Body of pancreas (tissue), 4 donors: ENCODE data around the gene CCDC78.

Experiments
- POLR2A ChIP-seq, 3 donors: fragments of 450-650 bp; IDR thresholded peaks; one replicate each; pipeline ENCODE4 v1.6.1; 2016; ENCODE audit warnings: antibody characterized with exemption in 3 of 3, mild to moderate bottlenecking in 2 of 3
- TF ChIP-seq, protein P1 (sequence below), 7 experiments: fragments of 450-650 bp in 4 of 7; fragments of 200-600 bp in 3 of 7; sonication (generic) in 3 of 7; IDR thresholded peaks; one replicate each; pipeline ENCODE4 v1.5.1; 2016 to 2019; ENCODE audit warnings: antibody characterized with exemption in 7 of 7

DNA sequence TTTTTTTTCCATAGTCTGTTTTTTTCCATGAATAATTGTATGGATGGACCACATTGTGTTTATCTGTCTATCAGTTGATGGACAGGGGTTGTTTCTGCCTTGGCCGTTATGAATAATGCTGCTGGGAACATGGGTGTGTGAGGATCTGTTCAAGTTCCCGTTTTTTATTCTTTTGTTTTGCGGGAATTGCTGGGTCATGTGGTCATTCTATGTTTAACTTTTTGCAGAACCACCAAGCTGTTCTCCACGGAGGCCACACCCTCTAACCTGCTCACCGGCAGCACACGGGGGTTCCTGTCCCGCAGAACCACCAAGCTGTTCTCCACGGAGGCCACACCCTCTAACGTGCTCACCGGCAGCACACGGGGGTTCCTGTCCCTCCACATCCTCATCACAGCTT, 28.4 kb upstream of the CCDC78 start:
- TF ChIP-seq, protein P1, sequence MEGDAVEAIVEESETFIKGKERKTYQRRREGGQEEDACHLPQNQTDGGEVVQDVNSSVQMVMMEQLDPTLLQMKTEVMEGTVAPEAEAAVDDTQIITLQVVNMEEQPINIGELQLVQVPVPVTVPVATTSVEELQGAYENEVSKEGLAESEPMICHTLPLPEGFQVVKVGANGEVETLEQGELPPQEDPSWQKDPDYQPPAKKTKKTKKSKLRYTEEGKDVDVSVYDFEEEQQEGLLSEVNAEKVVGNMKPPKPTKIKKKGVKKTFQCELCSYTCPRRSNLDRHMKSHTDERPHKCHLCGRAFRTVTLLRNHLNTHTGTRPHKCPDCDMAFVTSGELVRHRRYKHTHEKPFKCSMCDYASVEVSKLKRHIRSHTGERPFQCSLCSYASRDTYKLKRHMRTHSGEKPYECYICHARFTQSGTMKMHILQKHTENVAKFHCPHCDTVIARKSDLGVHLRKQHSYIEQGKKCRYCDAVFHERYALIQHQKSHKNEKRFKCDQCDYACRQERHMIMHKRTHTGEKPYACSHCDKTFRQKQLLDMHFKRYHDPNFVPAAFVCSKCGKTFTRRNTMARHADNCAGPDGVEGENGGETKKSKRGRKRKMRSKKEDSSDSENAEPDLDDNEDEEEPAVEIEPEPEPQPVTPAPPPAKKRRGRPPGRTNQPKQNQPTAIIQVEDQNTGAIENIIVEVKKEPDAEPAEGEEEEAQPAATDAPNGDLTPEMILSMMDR (IDR thresholded peaks at IDR 0.05): no peak
- TF ChIP-seq POLR2A (IDR thresholded peaks at IDR 0.05): no peak
